Neuronal stem cell (in vitro differentiated cells): Measurements from ENCODE around the gene ZBTB7C.

Experiments
- DNase-seq: peaks from one replicate; pipeline ENCODE4 v3.0.0-alpha.2; 2013; ENCODE audit warnings: low spot score
- H2AFZ ChIP-seq: one replicate; pipeline ENCODE4 v1.6.1; 2013; ENCODE audit warnings: mild to moderate bottlenecking, low read length, inconsistent platforms
- H2AK5ac ChIP-seq: 2 replicates; pipeline ENCODE4 v1.6.1; 2013; ENCODE audit warnings: low read depth, mild to moderate bottlenecking, inconsistent platforms, low read length, moderate library complexity, mixed read lengths
- H2BK120ac ChIP-seq: 2 replicates; pipeline ENCODE4 v1.6.1; 2013; ENCODE audit warnings: low read depth, mild to moderate bottlenecking, inconsistent platforms, low read length, moderate library complexity, mixed read lengths
- H2BK12ac ChIP-seq: one replicate; pipeline ENCODE4 v1.6.1; 2013; ENCODE audit warnings: low read length, inconsistent platforms
- H2BK15ac ChIP-seq: 2 replicates; pipeline ENCODE4 v1.6.1; 2013; ENCODE audit warnings: mild to moderate bottlenecking, low read length, inconsistent platforms, mixed read lengths
- H2BK5ac ChIP-seq: one replicate; pipeline ENCODE4 v1.6.1; 2013; ENCODE audit warnings: inconsistent platforms, mild to moderate bottlenecking, low read length, moderate library complexity
- H3K14ac ChIP-seq: one replicate; pipeline ENCODE4 v1.6.1; 2013; ENCODE audit warnings: low read length, inconsistent platforms
- H3K18ac ChIP-seq: 2 replicates; pipeline ENCODE4 v1.6.1; 2013; ENCODE audit warnings: low read length, inconsistent platforms
- H3K23ac ChIP-seq: 2 replicates; pipeline ENCODE4 v1.6.1; 2013; ENCODE audit warnings: low read depth, mild to moderate bottlenecking, mixed read lengths, low read length, inconsistent platforms; ENCODE audit not compliant: poor library complexity
- H3K27ac ChIP-seq: replicated peaks from 3 replicates; pipeline ENCODE4 v1.5.1; 2013; ENCODE audit warnings: low read length, inconsistent platforms
- H3K27me3 ChIP-seq, 3 experiments: 2 replicates each; pipeline ENCODE4 v1.6.1; 2013; ENCODE audit warnings: low read length in 3 of 3, mild to moderate bottlenecking in 2 of 3, inconsistent platforms in 1 of 3, low read depth in 1 of 3, mixed read lengths in 1 of 3, moderate library complexity in 1 of 3; ENCODE audit not compliant: control insufficient read depth in 3 of 3, insufficient read depth in 3 of 3
- H3K36me3 ChIP-seq, 2 donors: replicated peaks in 1 of 2; 2 replicates each; pipeline ENCODE4 v1.6.1; 2013; ENCODE audit warnings: low read length in 2 of 2; ENCODE audit not compliant: control insufficient read depth in 2 of 2, insufficient read depth in 2 of 2
- H3K4ac ChIP-seq: 2 replicates; pipeline ENCODE4 v1.6.1; 2013; ENCODE audit warnings: inconsistent platforms, mild to moderate bottlenecking, low read length, moderate library complexity
- H3K4me1 ChIP-seq, 2 donors: 1 replicate in 1 of 2; 2 replicates in 1 of 2; pipeline ENCODE4 v1.6.1; 2013; ENCODE audit warnings: low read length in 2 of 2, low read depth in 1 of 2; ENCODE audit not compliant: control insufficient read depth in 2 of 2, insufficient read depth in 1 of 2
- H3K4me2 ChIP-seq: one replicate; pipeline ENCODE4 v1.6.1; 2013; ENCODE audit warnings: mild to moderate bottlenecking, low read length, inconsistent platforms; ENCODE audit not compliant: insufficient read depth, poor library complexity, severe bottlenecking
- H3K4me3 ChIP-seq, 2 donors: 2 replicates each; pipeline ENCODE4 v1.5.1; 2013; ENCODE audit warnings: low read length in 2 of 2, mild to moderate bottlenecking in 2 of 2, inconsistent platforms in 1 of 2, moderate library complexity in 1 of 2
- H3K79me1 ChIP-seq: one replicate; pipeline ENCODE4 v1.6.1; 2013; ENCODE audit warnings: low read depth, mild to moderate bottlenecking, inconsistent platforms, low read length, moderate library complexity
- H3K9ac ChIP-seq: one replicate; pipeline ENCODE4 v1.6.1; 2013; ENCODE audit warnings: mild to moderate bottlenecking, low read depth, low read length, inconsistent platforms; ENCODE audit not compliant: poor library complexity
- H3K9me3 ChIP-seq, 2 donors: replicated peaks in 1 of 2; 2 replicates each; pipeline versions ENCODE3 to v1.6.1; 2013; ENCODE audit warnings: low read length in 2 of 2, mild to moderate bottlenecking in 2 of 2, inconsistent platforms in 1 of 2, low read depth in 1 of 2, mixed read lengths in 1 of 2, moderate library complexity in 1 of 2; ENCODE audit not compliant: control insufficient read depth in 2 of 2, insufficient read depth in 1 of 2
- H4K8ac ChIP-seq: one replicate; pipeline ENCODE4 v1.6.1; 2013; ENCODE audit warnings: low read depth, mild to moderate bottlenecking, inconsistent platforms, low read length, moderate library complexity
- H4K91ac ChIP-seq: one replicate; pipeline ENCODE4 v1.6.1; 2013; ENCODE audit warnings: low read length, low read depth, mild to moderate bottlenecking, inconsistent platforms; ENCODE audit not compliant: poor library complexity
- WGBS, 2 donors: extraction: QIAGEN DNeasy Blood & Tissue Kit; methylation state at CpG; one replicate each; pipeline ENCODE4 v1.1.7; 2013; ENCODE audit warnings: missing lambda C conversion rate in 2 of 2, mixed read lengths in 1 of 2; ENCODE audit not compliant: insufficient read length in 2 of 2, insufficient replicate concordance in 1 of 2; ENCODE audit errors: extremely low coverage in 2 of 2; 5-methylcytosine and 5-hydroxymethylcytosine counted together

ZBTB7C gene

DNA sequence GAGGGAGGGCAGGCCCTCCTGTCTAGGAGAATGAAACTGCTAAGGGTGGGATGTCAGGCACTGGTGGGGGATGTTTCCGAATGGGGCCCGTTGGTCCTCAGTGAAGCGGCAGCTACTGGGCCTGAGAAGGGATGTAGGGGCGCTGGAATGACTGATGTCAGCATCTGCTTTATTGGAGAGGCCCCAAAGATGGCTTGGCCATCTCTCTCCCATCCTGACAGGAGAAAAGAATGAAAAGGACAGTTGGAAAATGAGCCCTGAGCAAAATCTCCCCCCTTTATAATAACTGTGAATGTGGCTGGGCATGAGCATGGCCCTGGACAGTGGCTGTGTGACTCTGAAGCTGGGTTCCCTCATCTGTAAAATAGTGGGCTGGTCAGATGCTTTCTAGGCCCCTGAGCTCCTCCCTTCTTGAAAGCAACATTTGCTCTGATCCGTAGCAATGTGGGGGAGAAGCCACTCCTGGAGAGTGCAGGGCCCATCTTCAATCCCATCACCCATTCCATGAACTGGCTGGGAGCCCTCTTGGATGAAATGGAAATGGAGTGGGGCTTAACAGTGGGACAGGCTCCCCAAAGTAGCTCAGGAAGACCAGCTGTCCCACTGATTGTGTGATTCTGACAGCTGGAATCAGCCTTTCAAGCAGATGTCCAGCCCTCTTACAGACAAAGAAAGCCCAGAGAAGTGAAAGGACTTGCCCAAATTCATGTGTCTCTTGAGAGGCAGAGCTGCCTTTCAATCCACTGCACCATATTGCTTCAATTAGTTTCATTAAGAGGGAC, 246.0 kb downstream of the ZBTB7C start:
- no peak for DNase-seq

GRCh38 chr18:48161911-48162698, 247.1 kb downstream of the ZBTB7C start:
- H2BK15ac ChIP-seq, result no peak overlapping the region
- H3K18ac ChIP-seq, result peak overlapping the region; percentile 97
- no peak overlapping the region for H4K91ac ChIP-seq
- H3K4me1 ChIP-seq, result peaks cover 0 to 13% of the 10 kb centered on the region in 2 donors
- no peaks in the 10 kb centered on the region for H3K79me1 ChIP-seq
- H3K9ac ChIP-seq, result peak overlapping the region; percentile 53
- no peaks in the 10 kb centered on the region for H3K9me3 ChIP-seq
- peak overlapping the region in 1 of 2 donors; percentile 80 for H3K4me3 ChIP-seq
- no peak overlapping the region for H3K23ac ChIP-seq
- no peak overlapping the region for H3K4ac ChIP-seq
- H2BK120ac ChIP-seq, result no peak overlapping the region
- no peak overlapping the region for H2AK5ac ChIP-seq
- H2AFZ ChIP-seq, result peak overlapping the region; percentile 55
- WGBS, 2 donors, result no CpG with 5 or more reads among the region's 38 CpGs
- peaks cover 0 to 61% (median 0%) of the 10 kb centered on the region in 3 experiments for H3K27me3 ChIP-seq
- no peak overlapping the region for H4K8ac ChIP-seq
- H2BK5ac ChIP-seq, result no peak overlapping the region
- no peak overlapping the region for H2BK12ac ChIP-seq
- no peak overlapping the region for H3K14ac ChIP-seq
- no peak overlapping the region for H3K27ac ChIP-seq
- peak overlapping the region; percentile 67 for H3K4me2 ChIP-seq
- H3K36me3 ChIP-seq, result no peaks in the 10 kb centered on the region
- DNase-seq, result no peak

More for the DNA sequence above, 246.0 kb downstream of the ZBTB7C start:
- Histone ChIP-seq H4K91ac (no peak overlapping the region), H3K4me3 (no peak overlapping the region), H2BK120ac (no peak overlapping the region), H2AK5ac (no peak overlapping the region), H3K23ac (no peak overlapping the region), H3K4ac (no peak overlapping the region), H3K18ac (peak overlapping the region; percentile 25), H4K8ac (no peak overlapping the region), H2AFZ (no peak overlapping the region), H2BK5ac (no peak overlapping the region), H2BK15ac (no peak overlapping the region), H3K4me2 (no peak overlapping the region), H3K4me1 (peaks cover 0 to 18% of the 10 kb centered on the region in 2 donors), H3K9me3 (no peaks in the 10 kb centered on the region), H3K27ac (no peak overlapping the region), H3K27me3 (peaks cover 0 to 56% (median 0%) of the 10 kb centered on the region in 3 experiments), H2BK12ac (no peak overlapping the region), H3K79me1 (no peaks in the 10 kb centered on the region), H3K9ac (no peak overlapping the region), H3K14ac (no peak overlapping the region), H3K36me3 (no peaks in the 10 kb centered on the region)
- WGBS, 2 donors, result no CpG with 5 or more reads among the region's 5 CpGs

- Histone ChIP-seq H3K79me1 (no peaks in the 10 kb centered on the region), H3K9ac (peak overlapping the region; percentile 75), H3K18ac (peak overlapping the region; percentile 97), H3K9me3 (no peaks in the 10 kb centered on the region), H3K14ac (no peak overlapping the region), H3K4me1 (peaks cover 0 to 10% of the 10 kb centered on the region in 2 donors), H2BK15ac (peak overlapping the region; percentile 25), H3K27ac (no peak overlapping the region), H3K4me3 (peak overlapping the region in 1 of 2 donors; percentile 81), H2BK12ac (no peak overlapping the region), H2AK5ac (no peak overlapping the region), H4K8ac (no peak overlapping the region), H2BK120ac (no peak overlapping the region), H3K23ac (no peak overlapping the region), H4K91ac (no peak overlapping the region), H2BK5ac (no peak overlapping the region), H3K4me2 (peak overlapping the region; percentile 67), H3K27me3 (peaks cover 0 to 61% (median 0%) of the 10 kb centered on the region in 3 experiments), H2AFZ (peak overlapping the region; percentile 55), H3K4ac (no peak overlapping the region), H3K36me3 (no peaks in the 10 kb centered on the region)
- peak; percentile 66 for DNase-seq
- WGBS, 2 donors, result no CpG with 5 or more reads among the region's 53 CpGs
These were observed 247.8 kb downstream of the ZBTB7C start for GRCh38 chr18:48161191-48161910.
